Omental fat pad (tissue), 4 donors: ENCODE measurements around the gene ATRIP. TPM values are rescaled to one million over a fixed set of nuclear protein-coding genes. Genes with fewer than 3 reads are reported as not detected.

Source experiments
- ATAC-seq: fragments of 150-250 bp; one replicate; pipeline ENCODE4 v1.9.1; 2016; ENCODE audit warnings: mild to moderate bottlenecking, moderate library complexity; ENCODE audit not compliant: low FRiP score
- DNase-seq: peaks from one replicate; pipeline ENCODE4 v3.0.0-alpha.2; 2019; ENCODE audit warnings: low spot score
- total RNA-seq, 4 donors: library from RNA; depleted of rRNA; stranded (reverse); fragments of >200 nt; gene quantifications; one replicate each; pipeline ENCODE4 v1.1.0, GENCODE V29; 2016
- TF ChIP-seq, protein P1 (sequence below), 3 donors: fragments of 450-650 bp; IDR thresholded peaks; one replicate each; pipeline ENCODE4 v1.5.1; 2016 to 2017; ENCODE audit warnings: antibody characterized with exemption in 3 of 3, mild to moderate bottlenecking in 3 of 3, moderate library complexity in 2 of 3

The ATRIP gene
- total RNA-seq, 4 donors from 2014 or later: 4.0 to 6.5 (median 5.5) TPM

DNA sequence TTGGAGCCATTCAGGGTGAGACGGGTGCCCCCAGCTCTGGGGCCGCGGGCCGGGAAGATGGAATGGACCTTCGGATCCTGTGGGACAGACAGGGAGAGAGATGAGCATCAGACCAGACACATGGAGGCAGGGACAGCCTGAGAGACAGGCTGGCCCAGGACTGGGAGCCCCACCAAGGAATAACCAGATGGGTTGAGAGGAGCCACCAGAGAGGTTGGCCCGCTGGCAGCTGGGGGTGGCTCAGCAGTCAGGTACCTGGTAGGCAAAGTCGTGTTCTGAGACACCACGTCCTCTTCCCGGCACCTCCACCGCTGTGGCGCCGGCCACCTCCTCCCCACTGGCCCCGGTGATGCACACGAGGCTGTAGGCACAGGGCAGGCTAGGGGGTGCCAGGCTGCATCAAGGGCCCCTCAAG is 30.4 kb upstream of the ATRIP start:
- ATAC-seq: no peak
- TF ChIP-seq, protein P1, sequence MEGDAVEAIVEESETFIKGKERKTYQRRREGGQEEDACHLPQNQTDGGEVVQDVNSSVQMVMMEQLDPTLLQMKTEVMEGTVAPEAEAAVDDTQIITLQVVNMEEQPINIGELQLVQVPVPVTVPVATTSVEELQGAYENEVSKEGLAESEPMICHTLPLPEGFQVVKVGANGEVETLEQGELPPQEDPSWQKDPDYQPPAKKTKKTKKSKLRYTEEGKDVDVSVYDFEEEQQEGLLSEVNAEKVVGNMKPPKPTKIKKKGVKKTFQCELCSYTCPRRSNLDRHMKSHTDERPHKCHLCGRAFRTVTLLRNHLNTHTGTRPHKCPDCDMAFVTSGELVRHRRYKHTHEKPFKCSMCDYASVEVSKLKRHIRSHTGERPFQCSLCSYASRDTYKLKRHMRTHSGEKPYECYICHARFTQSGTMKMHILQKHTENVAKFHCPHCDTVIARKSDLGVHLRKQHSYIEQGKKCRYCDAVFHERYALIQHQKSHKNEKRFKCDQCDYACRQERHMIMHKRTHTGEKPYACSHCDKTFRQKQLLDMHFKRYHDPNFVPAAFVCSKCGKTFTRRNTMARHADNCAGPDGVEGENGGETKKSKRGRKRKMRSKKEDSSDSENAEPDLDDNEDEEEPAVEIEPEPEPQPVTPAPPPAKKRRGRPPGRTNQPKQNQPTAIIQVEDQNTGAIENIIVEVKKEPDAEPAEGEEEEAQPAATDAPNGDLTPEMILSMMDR (IDR thresholded peaks at IDR 0.05): no peak
- DNase-seq: no peak

DNA sequence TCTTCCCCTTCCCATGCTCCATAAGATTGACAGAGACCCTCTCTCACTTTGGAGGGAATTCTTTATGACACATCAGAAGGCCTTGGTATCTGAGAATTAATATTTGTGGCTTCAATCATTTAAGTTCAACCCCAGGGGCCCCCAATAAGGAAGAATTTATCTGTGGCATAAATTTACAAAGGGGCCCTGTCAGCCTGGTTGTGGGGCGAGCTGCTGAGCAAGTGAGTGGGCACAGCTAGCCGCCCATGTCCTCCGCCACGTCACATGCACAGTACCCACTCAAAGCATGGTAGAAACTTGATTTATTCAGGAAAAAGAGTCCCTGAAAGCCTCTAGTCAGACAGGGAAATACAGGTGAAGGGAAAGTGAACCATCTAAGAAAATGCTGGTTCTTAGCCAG is 30.0 kb upstream of the ATRIP start:
- TF ChIP-seq, protein P1 (IDR thresholded peaks at IDR 0.05): no peak
- DNase-seq: no peak
- no peak for ATAC-seq

DNA sequence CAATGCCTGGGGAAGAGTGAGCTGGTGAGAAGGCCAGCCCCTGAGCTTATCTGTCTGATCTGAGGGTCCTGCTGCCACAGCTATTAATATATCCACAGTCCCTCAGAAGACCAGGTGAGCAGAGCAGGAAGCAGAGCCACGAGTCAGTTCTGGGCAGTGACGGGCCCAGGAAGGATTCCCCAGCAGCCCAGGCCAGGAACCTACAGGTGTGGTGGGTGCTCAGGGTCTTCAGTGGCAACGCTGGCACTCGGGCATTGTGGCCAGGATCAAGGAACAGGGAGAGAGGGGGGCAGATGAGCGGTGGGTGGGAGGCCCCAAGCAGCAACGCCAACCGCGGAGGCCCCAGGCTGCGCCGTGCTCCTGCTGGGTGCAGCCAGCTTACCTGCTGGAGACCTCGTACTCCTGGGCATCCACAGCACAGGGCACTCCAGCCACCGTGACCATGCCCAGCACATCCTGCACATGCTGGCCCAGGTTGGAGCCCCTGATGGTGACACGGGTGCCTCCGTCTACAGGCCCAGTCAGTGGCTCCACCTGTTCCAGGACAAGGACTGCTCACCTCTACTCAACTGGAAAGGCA is 28.9 kb upstream of the ATRIP start:
- DNase-seq (no peak), ATAC-seq (no peak)
- TF ChIP-seq, protein P1 (IDR thresholded peaks at IDR 0.05): no peak

DNA sequence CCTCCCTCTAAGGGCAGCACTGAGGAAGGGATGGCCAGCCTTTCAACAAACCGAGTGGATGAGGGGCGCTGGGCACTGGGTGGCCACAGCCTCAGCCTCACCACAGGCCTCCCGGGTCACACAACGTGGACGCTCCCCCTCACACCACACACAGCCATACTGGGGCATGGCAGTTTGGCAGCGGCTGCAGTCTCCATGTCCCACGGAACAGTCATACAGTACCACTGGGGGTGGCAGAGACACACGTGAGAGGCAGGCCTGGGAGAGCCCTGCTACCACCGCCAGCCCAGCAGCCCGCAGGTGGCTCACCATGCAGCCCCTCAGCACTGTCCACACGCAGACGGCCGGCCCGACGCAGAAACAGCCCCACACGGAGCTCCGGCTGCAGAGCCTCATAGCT is 28.4 kb upstream of the ATRIP start:
- ATAC-seq: no peak
- TF ChIP-seq, protein P1 (IDR thresholded peaks at IDR 0.05): no peak
- no peak for DNase-seq

DNA sequence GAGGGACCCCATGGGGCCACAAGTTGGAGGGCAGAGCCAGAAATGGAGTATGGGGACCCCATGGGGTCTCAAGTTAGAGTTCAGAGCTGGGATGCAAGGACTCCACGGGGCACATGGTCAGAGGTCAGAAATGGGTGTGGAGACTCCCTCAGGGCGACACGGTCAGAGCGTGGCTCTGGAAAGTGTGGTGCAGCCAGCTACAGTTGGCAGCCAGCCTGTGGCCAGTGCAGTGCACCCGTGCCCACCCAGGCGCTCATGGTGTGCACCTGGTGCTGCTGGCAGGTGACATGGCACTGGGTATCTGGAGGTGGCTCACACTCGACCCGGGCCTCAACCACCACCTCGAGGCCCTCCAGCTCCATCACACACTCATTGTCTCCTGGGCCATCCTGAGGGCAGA is 27.9 kb upstream of the ATRIP start:
- DNase-seq: no peak
- no peak for ATAC-seq
- TF ChIP-seq, protein P1 (IDR thresholded peaks at IDR 0.05): no peak

DNA sequence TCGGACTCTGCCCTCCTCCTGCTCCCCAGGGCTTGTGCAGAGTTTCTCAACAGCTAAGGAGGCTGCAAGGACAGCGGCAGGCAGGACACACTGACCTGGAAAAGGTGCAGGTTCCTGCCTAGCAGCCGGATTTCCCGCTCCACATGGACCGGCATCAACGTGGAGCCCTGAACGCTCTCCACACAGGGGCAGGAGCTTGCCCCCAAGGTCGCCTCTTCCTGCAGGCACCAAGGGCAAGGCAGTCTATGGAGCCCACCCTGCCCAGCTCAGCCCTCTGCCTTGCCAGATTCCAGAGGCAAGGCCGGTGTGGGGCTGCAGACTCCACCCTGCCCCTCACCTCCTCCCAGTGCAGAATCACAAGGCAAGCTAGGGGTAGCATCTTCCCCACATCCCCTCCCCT is 27.4 kb upstream of the ATRIP start:
- DNase-seq: no peak
- TF ChIP-seq, protein P1 (IDR thresholded peaks at IDR 0.05): no peak
- ATAC-seq: no peak

DNA sequence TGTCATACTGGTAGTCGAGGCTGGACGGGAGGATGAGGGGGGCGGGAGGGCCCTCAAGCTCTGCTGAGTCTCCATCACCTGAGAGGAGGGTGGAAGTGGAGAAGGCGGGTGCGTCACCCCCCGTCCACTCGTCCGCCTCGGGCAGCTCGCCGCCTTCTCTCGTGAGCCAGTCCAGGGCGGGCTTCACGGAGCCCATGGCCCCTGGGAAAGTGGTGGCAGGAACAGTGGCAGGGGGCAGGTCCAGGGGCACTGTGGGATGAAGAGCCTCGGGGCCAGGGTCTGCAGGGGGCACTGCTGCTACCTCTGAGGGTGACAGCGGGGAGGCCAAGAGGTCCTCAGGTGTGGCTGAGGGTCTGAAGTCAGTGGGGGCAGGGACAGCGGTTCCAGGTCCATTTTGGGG is 26.9 kb upstream of the ATRIP start:
- DNase-seq: no peak

More for the DNA sequence above, 26.9 kb upstream of the ATRIP start:
- TF ChIP-seq, protein P1 (IDR thresholded peaks at IDR 0.05): no peak
- no peak for ATAC-seq
